ENCODE data around the gene ORAI2. TPM values are rescaled to one million over a fixed set of nuclear protein-coding genes. Genes with fewer than 3 reads are reported as not detected.

ORAI2 gene
- total and polyA plus RNA-seq, 7 experiments from 2014 or later = 19.9 to 72.6 (median 28.5) TPM

DNA sequence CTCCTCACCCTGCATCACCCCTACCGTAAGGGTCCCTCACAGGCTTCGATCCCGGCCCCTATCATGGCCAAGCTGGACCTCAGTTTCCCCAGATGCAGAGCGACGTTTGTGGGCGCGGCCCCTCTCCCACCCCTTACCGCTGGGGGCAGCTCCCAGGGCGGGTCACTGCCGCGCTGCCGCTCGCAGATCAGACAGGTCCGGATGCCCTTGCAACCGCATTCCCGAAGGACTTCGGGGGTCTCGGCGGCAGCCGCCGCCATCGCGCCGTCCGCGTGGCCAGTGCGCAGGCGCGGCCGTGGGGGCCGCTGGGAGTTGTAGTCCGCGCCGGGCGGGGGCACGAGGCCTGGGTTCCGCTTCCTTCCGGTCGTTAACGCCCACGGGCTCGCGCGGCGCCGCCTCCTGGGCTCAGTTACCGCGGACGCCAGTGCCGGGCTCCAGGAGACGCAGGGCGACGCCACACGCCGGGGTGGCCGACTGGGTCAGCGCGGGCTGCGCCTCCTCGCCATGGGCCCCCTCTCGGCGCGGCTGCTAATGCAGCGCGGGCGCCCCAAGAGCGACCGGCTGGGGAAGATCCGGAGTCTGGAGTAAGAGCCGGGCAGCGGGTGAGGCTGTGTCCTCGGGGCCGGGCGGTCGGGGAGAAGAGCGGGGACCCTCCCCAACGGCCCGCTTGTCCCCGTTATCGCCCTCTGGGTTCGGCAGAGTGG lies 31.4 kb downstream of the ORAI2 start, which contains the start of the genes ALKBH4 and LRWD1:
Gene ALKBH4, minus strand, starts transcription at position 287 of the 704 bp plus-strand sequence. Its CDS starts 27 bp downstream, at position 260.
Gene LRWD1, plus strand, starts transcription at position 408 of the 704 bp plus-strand sequence. Its CDS starts 97 bp downstream, at position 505.
- H3K27me3 Mint-ChIP-seq = no peaks in the 10 kb centered on the region
- Histone ChIP-seq H3K9me3 (ENCODE audit: control insufficient read depth in 2 of 3, low read length in 3 of 3) (no peaks in the 10 kb centered on the region), H3K4me3 (ENCODE audit: low read length) (peak within 1 kb of the TSS; percentile 99), H3K27ac (ENCODE audit: low read depth, low read length) (peak within 1 kb of the TSS; percentile 84), H3K4me1 (ENCODE audit: control insufficient read depth in 2 of 2, insufficient read depth in 2 of 2, low read length in 2 of 2) (peaks cover 19 to 22% of the 10 kb centered on the region in 2 donors), H3K27me3 (ENCODE audit: control insufficient read depth in 2 of 2, insufficient read depth in 2 of 2, low read length in 2 of 2) (no peaks in the 10 kb centered on the region), H3K36me3 (ENCODE audit: control insufficient read depth in 2 of 3, insufficient read depth in 3 of 3, low read length in 3 of 3) (peaks cover 0 to 38% (median 0%) of the 10 kb centered on the region in 3 experiments)
- peak; percentile 84 to 99 (median 91) for DNase-seq
- peaks cover 0 to 6% (median 0%) of the 10 kb centered on the region in 5 donors for H3K36me3 Mint-ChIP-seq
- peaks cover 20 to 46% (median 37%) of the 10 kb centered on the region in 7 donors for H3K4me1 Mint-ChIP-seq
- no peaks in the 10 kb centered on the region for H3K9me3 Mint-ChIP-seq
- peak; percentile 99 for ATAC-seq
- H3K27ac Mint-ChIP-seq = peak within 1 kb of the TSS; percentile 54 to 90 (median 79)
- CTCF ChIA-PET = interaction anchor here (0.9 to 2.2 kb wide), 10 partner anchors 14 to 72 kb away, joined by 3 to 13 read pairs (median 4); no protein-coding TSS in a partner anchor
- POLR2A ChIA-PET = interaction anchor here (0.8 to 3.2 kb wide), 9 partner anchors 9 to 68 kb away, joined by 3 to 28 read pairs (median 6); partner anchors contain the start of genes ORAI2 and PRKRIP1
- intact Hi-C loops (cut with micrococcal nuclease) = loop anchor here (1.0 to 10.0 kb wide), 10 partner anchors 30 to 187 kb away; partner anchors contain the start of genes PRKRIP1 (in 2 of the 2), SH2B2 (in 2 of the 2) and ORAI2 (in 1 of the 2)
- H3K4me3 Mint-ChIP-seq = peak within 1 kb of the TSS; percentile 82 to 95 (median 90)

DNA sequence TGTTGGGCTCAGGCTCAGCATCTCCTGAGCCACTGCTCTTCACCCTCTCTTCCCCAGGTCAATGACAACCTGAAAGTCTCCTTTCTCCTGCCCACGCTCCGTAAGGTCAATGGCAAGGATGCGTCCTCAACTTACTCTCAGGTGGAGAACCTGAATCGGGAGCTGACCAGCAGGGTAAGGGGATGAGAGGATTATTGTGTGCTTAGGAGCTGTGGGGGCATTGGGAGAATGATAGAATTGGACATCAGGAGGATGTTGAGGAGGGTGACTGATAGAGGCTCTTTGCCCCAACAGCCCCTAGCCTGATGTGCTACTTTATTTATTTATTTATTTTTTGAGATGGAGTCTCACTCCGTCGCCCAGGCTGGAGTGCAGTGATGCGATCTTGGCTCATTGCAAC lies 32.7 kb downstream of the ORAI2 start:
- H3K36me3 Mint-ChIP-seq = peaks cover 0 to 6% (median 0%) of the 10 kb centered on the region in 5 donors
- no peaks in the 10 kb centered on the region for H3K27me3 Mint-ChIP-seq
- peaks cover 20 to 41% (median 33%) of the 10 kb centered on the region in 7 donors for H3K4me1 Mint-ChIP-seq
- peak overlapping the region; percentile 82 to 95 (median 89) for H3K4me3 Mint-ChIP-seq
- Histone ChIP-seq H3K27me3 (ENCODE audit: control insufficient read depth in 2 of 2, insufficient read depth in 2 of 2, low read length in 2 of 2) (no peaks in the 10 kb centered on the region), H3K9me3 (ENCODE audit: control insufficient read depth in 2 of 3, low read length in 3 of 3) (no peaks in the 10 kb centered on the region), H3K27ac (ENCODE audit: low read depth, low read length) (no peak overlapping the region), H3K36me3 (ENCODE audit: control insufficient read depth in 2 of 3, insufficient read depth in 3 of 3, low read length in 3 of 3) (peaks cover 0 to 40% (median 0%) of the 10 kb centered on the region in 3 experiments), H3K4me3 (ENCODE audit: low read length) (no peak overlapping the region), H3K4me1 (ENCODE audit: control insufficient read depth in 2 of 2, insufficient read depth in 2 of 2, low read length in 2 of 2) (peaks cover 19 to 22% of the 10 kb centered on the region in 2 donors)
- H3K9me3 Mint-ChIP-seq = no peaks in the 10 kb centered on the region
- CTCF ChIA-PET = interaction anchor here (0.6 to 2.5 kb wide), 12 partner anchors 11 to 1605 kb away, joined by 3 to 21 read pairs (median 4); partner anchors contain the start of gene PRKRIP1
- intact Hi-C loops (cut with micrococcal nuclease) = loop anchor here (5.0 to 10.0 kb wide), 2 partner anchors 181 to 189 kb away; partner anchors contain the start of gene SH2B2 (in 1 of the 2)
- DNase-seq = no peak
- peak overlapping the region in 4 of 9 donors; percentile 43 to 85 (median 56) for H3K27ac Mint-ChIP-seq
- POLR2A ChIA-PET = interaction anchor here (0.6 to 3.2 kb wide), 7 partner anchors 32 to 70 kb away, joined by 3 to 28 read pairs (median 6); partner anchors contain the start of gene PRKRIP1
- no peak for ATAC-seq

DNA sequence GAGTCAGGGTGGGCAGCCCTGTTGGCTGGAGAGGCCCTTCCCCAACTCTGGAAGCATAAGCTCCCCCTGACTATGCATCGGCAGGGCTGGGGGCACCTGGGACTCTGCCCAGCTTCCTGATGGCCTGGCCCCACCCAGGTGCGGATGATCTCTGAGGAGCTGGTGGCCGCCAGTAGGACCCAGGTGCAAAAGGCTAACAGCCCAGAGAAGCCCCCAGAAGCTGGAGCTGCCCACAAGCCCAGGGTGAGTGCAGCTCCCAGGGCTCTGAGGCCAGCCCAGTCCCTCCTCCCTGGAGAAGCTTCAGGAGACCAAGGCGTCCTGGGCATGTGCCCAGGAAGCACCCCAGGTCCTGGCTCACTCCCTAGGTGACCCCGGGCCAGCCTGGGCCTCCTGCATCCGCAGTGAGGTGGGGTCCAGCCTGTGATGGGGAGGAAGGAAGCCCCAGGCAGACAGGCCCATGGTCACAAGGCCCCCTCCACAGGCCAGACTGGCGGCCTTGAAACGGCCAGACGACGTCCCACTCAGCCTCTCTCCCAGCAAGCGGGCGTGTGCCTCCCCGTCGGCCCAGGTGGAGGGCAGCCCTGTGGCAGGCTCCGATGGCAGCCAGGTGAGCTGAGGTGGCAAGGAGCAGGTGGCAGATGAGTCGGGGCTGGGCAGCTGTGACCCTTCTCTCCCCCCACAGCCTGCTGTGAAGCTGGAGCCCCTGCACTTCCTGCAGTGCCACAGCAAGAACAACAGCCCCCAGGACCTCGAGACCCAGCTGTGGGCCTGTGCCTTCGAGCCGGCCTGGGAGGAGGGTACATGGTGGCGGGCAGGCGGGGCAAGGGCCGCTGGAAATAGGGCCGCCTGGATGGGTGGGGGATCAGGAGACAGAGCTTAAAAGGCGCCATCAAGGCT lies 34.5 kb downstream of the ORAI2 start:
- Histone ChIP-seq H3K27ac (ENCODE audit: low read depth, low read length) (no peak overlapping the region), H3K4me1 (ENCODE audit: control insufficient read depth in 2 of 2, insufficient read depth in 2 of 2, low read length in 2 of 2) (peaks cover 19 to 22% of the 10 kb centered on the region in 2 donors), H3K36me3 (ENCODE audit: control insufficient read depth in 2 of 3, insufficient read depth in 3 of 3, low read length in 3 of 3) (peaks cover 0 to 56% (median 0%) of the 10 kb centered on the region in 3 experiments), H3K4me3 (ENCODE audit: low read length) (no peak overlapping the region), H3K9me3 (ENCODE audit: control insufficient read depth in 2 of 3, low read length in 3 of 3) (no peaks in the 10 kb centered on the region), H3K27me3 (ENCODE audit: control insufficient read depth in 2 of 2, insufficient read depth in 2 of 2, low read length in 2 of 2) (no peaks in the 10 kb centered on the region)
- POLR2A ChIA-PET = interaction anchor here (0.8 to 2.3 kb wide), 4 partner anchors 35 to 64 kb away, joined by 3 to 9 read pairs (median 5); no protein-coding TSS in a partner anchor
- Mint-ChIP-seq H3K4me3 (peak overlapping the region in 2 of 10 donors; percentile 49 to 87), H3K27ac (no peak overlapping the region), H3K4me1 (peaks cover 9 to 32% (median 29%) of the 10 kb centered on the region in 7 donors), H3K27me3 (no peaks in the 10 kb centered on the region), H3K9me3 (no peaks in the 10 kb centered on the region), H3K36me3 (peaks cover 0 to 9% (median 0%) of the 10 kb centered on the region in 5 donors)
- CTCF ChIA-PET = interaction anchor here (1.1 to 2.5 kb wide), 3 partner anchors 52 to 281 kb away, joined by 6 to 21 read pairs (median 6); partner anchors contain the start of gene FAM185A
- no peak for ATAC-seq
- intact Hi-C loops (cut with micrococcal nuclease) = loop anchor here (5.0 to 10.0 kb wide), 2 partner anchors 183 to 191 kb away; partner anchors contain the start of gene SH2B2 (in 1 of the 2)
- no peak for DNase-seq

DNA sequence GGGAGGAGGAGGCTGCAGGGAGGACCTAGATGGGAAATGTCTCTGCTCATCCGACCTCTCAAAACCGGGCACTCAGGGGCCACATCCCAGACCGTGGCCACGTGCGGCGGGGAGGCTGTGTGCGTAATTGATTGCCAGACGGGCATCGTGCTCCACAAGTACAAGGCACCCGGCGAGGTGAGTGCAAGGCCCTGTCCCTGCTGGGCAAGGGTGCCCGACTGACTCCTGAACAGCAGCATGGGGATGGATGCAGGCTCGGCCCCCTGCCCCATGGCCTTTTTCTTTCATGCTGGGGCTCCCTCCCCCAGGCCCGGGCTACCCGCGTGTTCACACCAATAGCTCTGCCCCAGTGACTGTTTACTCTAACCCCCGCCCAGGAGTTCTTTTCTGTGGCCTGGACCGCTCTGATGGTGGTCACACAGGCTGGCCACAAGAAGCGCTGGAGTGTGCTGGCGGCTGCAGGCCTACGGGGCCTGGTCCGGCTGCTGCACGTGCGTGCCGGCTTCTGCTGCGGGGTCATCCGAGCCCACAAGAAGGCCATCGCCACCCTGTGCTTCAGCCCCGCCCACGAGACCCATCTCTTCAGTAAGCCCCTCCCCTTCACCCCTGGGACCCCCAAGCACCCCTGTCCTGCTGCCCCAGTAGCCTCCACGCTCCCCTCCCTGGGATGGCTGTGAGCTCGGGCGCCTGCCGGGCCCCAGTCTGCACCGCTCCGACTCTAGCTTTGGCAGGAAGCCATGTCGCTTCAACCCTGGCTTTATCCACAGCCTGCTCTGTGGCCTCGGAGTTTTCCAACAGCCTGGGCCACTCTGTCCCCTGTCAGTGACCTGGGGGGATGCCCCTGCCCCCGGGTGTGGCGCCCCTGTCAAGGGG lies 35.3 kb downstream of the ORAI2 start:
- ChIA-PET POLR2A (interaction anchor here (1.2 kb wide), 1 partner anchor 65 kb away, joined by 6 read pairs; no protein-coding TSS in a partner anchor), CTCF (interaction anchor here (0.6 kb wide), 1 partner anchor 56 kb away, joined by 3 read pairs; no protein-coding TSS in a partner anchor)
- peaks cover 0 to 9% (median 0%) of the 10 kb centered on the region in 5 donors for H3K36me3 Mint-ChIP-seq
- no peaks in the 10 kb centered on the region for H3K27me3 ChIP-seq (ENCODE audit: control insufficient read depth in 2 of 2, insufficient read depth in 2 of 2, low read length in 2 of 2)
- H3K4me3 ChIP-seq (ENCODE audit: low read length) = no peak overlapping the region
- H3K9me3 Mint-ChIP-seq = no peaks in the 10 kb centered on the region
- DNase-seq (no peak), ATAC-seq (no peak)
- peaks cover 6 to 28% (median 25%) of the 10 kb centered on the region in 7 donors for H3K4me1 Mint-ChIP-seq
- no peak overlapping the region for H3K4me3 Mint-ChIP-seq
- intact Hi-C loops (cut with micrococcal nuclease) = loop anchor here (5.0 to 10.0 kb wide), 2 partner anchors 184 to 191 kb away; partner anchors contain the start of gene SH2B2 (in 1 of the 2)
- no peaks in the 10 kb centered on the region for H3K9me3 ChIP-seq (ENCODE audit: control insufficient read depth in 2 of 3, low read length in 3 of 3)
- H3K27ac ChIP-seq (ENCODE audit: low read depth, low read length) = no peak overlapping the region
- peaks cover 0 to 65% (median 0%) of the 10 kb centered on the region in 3 experiments for H3K36me3 ChIP-seq (ENCODE audit: control insufficient read depth in 2 of 3, insufficient read depth in 3 of 3, low read length in 3 of 3)
- H3K27ac Mint-ChIP-seq = no peak overlapping the region
- peaks cover 16 to 18% of the 10 kb centered on the region in 2 donors for H3K4me1 ChIP-seq (ENCODE audit: control insufficient read depth in 2 of 2, insufficient read depth in 2 of 2, low read length in 2 of 2)
- H3K27me3 Mint-ChIP-seq = no peaks in the 10 kb centered on the region

DNA sequence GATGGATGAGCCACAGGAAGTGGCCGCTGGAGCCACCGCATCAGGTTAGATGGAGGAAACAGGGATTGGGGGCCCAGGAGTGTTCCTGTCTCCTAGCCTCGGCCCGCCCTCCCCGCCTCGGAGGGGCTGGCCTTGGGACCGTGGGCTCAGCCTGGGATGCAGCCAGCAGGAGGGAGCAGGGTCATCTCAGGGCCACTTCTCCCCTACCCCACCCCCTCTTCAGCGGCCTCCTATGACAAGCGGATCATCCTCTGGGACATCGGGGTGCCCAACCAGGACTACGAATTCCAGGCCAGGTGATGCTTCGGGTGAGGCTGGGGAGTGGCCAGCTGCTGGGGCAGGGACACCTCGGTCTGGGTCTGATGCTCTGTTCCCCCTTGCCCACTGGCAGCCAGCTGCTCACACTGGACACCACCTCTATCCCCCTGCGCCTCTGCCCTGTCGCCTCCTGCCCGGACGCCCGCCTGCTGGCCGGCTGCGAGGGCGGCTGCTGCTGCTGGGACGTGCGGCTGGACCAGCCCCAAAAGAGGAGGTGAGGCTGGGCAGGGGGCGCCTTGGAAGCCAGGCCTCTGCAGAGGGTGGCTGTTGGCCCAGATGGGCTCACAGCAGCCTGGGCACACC lies 36.1 kb downstream of the ORAI2 start:
- ChIA-PET CTCF (no interaction called here), POLR2A (no interaction called here)
- Mint-ChIP-seq H3K27ac (no peak overlapping the region), H3K9me3 (no peaks in the 10 kb centered on the region), H3K4me1 (peaks cover 0 to 22% (median 19%) of the 10 kb centered on the region in 7 donors), H3K27me3 (no peaks in the 10 kb centered on the region), H3K4me3 (no peak overlapping the region), H3K36me3 (peaks cover 0 to 9% (median 0%) of the 10 kb centered on the region in 5 donors)
- no peak overlapping the region for H3K4me3 ChIP-seq (ENCODE audit: low read length)
- intact Hi-C loops (cut with micrococcal nuclease) = loop anchor here (5.0 to 10.0 kb wide), 2 partner anchors 185 to 192 kb away; partner anchors contain the start of gene SH2B2 (in 1 of the 2)
- H3K4me1 ChIP-seq (ENCODE audit: control insufficient read depth in 2 of 2, insufficient read depth in 2 of 2, low read length in 2 of 2) = peaks cover 9 to 13% of the 10 kb centered on the region in 2 donors
- DNase-seq = no peak
- no peak for ATAC-seq
- H3K36me3 ChIP-seq (ENCODE audit: control insufficient read depth in 2 of 3, insufficient read depth in 3 of 3, low read length in 3 of 3) = peaks cover 0 to 64% (median 0%) of the 10 kb centered on the region in 3 experiments
- H3K27me3 ChIP-seq (ENCODE audit: control insufficient read depth in 2 of 2, insufficient read depth in 2 of 2, low read length in 2 of 2) = no peaks in the 10 kb centered on the region
- no peak overlapping the region for H3K27ac ChIP-seq (ENCODE audit: low read depth, low read length)
- no peaks in the 10 kb centered on the region for H3K9me3 ChIP-seq (ENCODE audit: control insufficient read depth in 2 of 3, low read length in 3 of 3)
